ENCODE data around the gene FXYD7.
A peak's percentile ranks its signal among the peaks of the same experiment; 100 is the strongest.
"Not testable (repeated sequence)": the region's sequence is repeated elsewhere in the genome, so short reads cannot be mapped to it uniquely, and the experiment has no call there.

The FXYD7 gene

DNA sequence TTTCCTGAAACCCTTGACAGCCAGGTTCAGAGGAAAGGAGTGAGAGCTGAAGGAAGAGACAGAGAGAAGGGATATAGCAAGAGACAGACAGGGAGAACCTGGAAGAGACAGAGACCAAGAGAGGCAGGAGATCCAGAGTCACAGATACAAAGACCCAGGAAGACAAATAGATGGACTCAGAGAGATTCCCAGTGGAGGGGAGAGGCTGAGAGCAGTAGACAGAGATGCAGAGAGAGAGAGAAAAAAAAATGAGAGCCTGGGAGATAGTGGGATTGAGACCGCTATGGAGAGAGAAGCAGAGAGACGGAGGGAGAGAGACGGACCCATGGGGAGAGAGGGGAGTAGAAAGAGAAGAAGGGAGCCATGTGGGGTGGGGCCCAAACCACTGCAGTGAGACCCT lies 763 bp downstream of the FXYD7 start:
- Histone ChIP-seq H4K20me1 (peaks cover 0 to 5% (median 0%) of the 10 kb centered on the region in 11 experiments; a peak in 2 of 22 replicates), H3K9ac (0 out of 22 replicates have a peak overlapping the region, but pooled peaks of 1 of the 11 experiments have one; percentile 39), H3K36me3 (no peaks in the 10 kb centered on the region), H3K4me1 (peaks cover 36 to 76% (median 70%) of the 10 kb centered on the region in 10 experiments), H3K4me3 (no peak overlapping the region), H3K27me3 (peaks cover 9 to 36% (median 22%) of the 10 kb centered on the region in 11 experiments; a peak in 20 of 22 replicates), H3K27ac (no peak overlapping the region), H3K9me3 (replicated peaks in 1 of 11) (no peaks in the 10 kb centered on the region), H3K4me2 (peak overlapping the region in 10 of 11 experiments; percentile 9 to 91 (median 88); a peak in 17 of 22 replicates)
- no peak for TF ChIP-seq Cebpa-rat (IDR thresholded peaks at IDR 0.05)

GRCh38 chr19:35144259-35144599 lies 1.2 kb downstream of the FXYD7 start:
- Histone ChIP-seq H3K4me2 (peak overlapping the region in 10 of 11 experiments; percentile 9 to 91 (median 88); a peak in 17 of 22 replicates), H3K27me3 (peaks cover 9 to 36% (median 22%) of the 10 kb centered on the region in 11 experiments; a peak in 20 of 22 replicates), H4K20me1 (peaks cover 0 to 5% (median 0%) of the 10 kb centered on the region in 11 experiments; a peak in 2 of 22 replicates), H3K9ac (no peak overlapping the region), H3K27ac (no peak overlapping the region), H3K4me1 (peaks cover 34 to 72% (median 66%) of the 10 kb centered on the region in 10 experiments), H3K36me3 (no peaks in the 10 kb centered on the region), H3K9me3 (replicated peaks in 1 of 11) (no peaks in the 10 kb centered on the region), H3K4me3 (no peak overlapping the region)
- no peak for TF ChIP-seq Cebpa-rat (IDR thresholded peaks at IDR 0.05)

DNA sequence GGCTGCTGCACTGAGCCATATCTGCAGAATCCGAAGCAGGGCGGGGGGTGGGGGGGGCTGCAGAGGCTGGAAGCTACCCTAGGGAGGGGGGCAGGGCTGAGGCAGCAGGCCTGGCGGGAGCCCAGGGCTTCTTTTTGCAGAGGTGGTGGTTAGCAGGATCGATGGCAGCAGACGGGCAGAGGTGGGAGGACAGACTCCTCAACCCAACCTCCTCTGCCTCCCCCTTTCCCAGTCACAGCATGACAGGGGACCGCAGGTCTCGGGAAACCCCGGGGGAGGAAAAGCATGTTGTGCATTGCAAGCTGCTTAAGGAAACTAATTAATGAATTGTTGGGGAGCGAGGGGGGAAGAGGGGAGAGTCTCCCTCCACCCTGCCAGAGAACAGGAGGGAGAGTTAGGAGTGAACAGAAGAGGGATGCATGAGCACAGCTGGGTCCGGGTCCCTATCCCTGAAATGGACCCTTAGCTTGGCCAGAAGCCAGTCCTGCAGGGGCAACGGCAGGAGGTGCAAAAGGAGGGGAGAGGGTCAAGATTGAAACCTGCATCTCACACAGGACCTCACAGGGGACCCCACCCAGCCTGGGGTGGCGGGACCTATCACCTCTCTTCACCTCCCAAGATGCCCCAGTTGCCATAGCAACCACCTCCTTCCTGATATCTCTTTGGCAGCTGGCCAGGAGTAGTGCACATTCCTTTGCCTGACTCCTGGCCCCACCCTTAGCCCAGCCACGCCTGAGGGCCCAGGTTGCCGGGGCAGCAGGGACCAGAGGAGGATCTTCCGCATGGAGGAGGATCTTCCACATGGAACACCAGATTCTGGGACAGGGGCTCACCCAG lies 1.8 kb downstream of the FXYD7 start:
- no peaks in the 10 kb centered on the region for H3K9me3 ChIP-seq (replicated peaks in 1 of 11)
- peaks cover 29 to 66% (median 62%) of the 10 kb centered on the region in 10 experiments for H3K4me1 ChIP-seq
- H3K4me3 ChIP-seq = no peak overlapping the region
- H3K4me2 ChIP-seq = peak overlapping the region in 9 of 11 experiments; percentile 41 to 91 (median 89); a peak in 17 of 22 replicates
- peaks cover 9 to 36% (median 22%) of the 10 kb centered on the region in 11 experiments; a peak in 20 of 22 replicates for H3K27me3 ChIP-seq
- no peak overlapping the region for H3K9ac ChIP-seq
- H3K36me3 ChIP-seq = no peaks in the 10 kb centered on the region
- peaks cover 0 to 5% (median 0%) of the 10 kb centered on the region in 11 experiments; a peak in 2 of 22 replicates for H4K20me1 ChIP-seq
- TF ChIP-seq Cebpa-rat (IDR thresholded peaks at IDR 0.05) = no peak
- H3K27ac ChIP-seq = no peak overlapping the region

GRCh38 chr19:35146746-35147459 lies 3.8 kb downstream of the FXYD7 start:
- Histone ChIP-seq H4K20me1 (peaks cover 0 to 5% (median 0%) of the 10 kb centered on the region in 11 experiments; a peak in 2 of 22 replicates), H3K4me3 (no peak overlapping the region), H3K9ac (no peak overlapping the region), H3K9me3 (replicated peaks in 1 of 11) (no peaks in the 10 kb centered on the region), H3K27ac (peak overlapping the region in 4 of 11 experiments; percentile 4 to 35 (median 19); a peak in 5 of 22 replicates), H3K36me3 (no peaks in the 10 kb centered on the region), H3K27me3 (peaks cover 8 to 31% (median 18%) of the 10 kb centered on the region in 11 experiments; a peak in 20 of 22 replicates), H3K4me1 (peaks cover 23 to 61% (median 50%) of the 10 kb centered on the region in 10 experiments), H3K4me2 (peak overlapping the region in 8 of 11 experiments; percentile 0 to 62 (median 37); a peak in 15 of 22 replicates)
- no peak for TF ChIP-seq Cebpa-rat (IDR thresholded peaks at IDR 0.05)

GRCh38 chr19:35149463-35149862 lies 6.4 kb downstream of the FXYD7 start:
- Histone ChIP-seq H3K27me3 (peaks cover 0 to 8% (median 0%) of the 10 kb centered on the region in 11 experiments; a peak in 7 of 22 replicates), H3K4me1 (peaks cover 36 to 63% (median 51%) of the 10 kb centered on the region in 10 experiments), H3K36me3 (no peaks in the 10 kb centered on the region), H3K9me3 (replicated peaks in 1 of 11) (no peaks in the 10 kb centered on the region), H3K4me3 (no peak overlapping the region), H4K20me1 (0 out of 22 replicates have a peak, but pooled peaks cover 0 to 5% (median 0%) of the 10 kb centered on the region in 11 experiments), H3K9ac (no peak overlapping the region), H3K27ac (no peak overlapping the region), H3K4me2 (no peak overlapping the region)
- TF ChIP-seq Cebpa-rat (IDR thresholded peaks at IDR 0.05) = no peak

GRCh38 chr19:35150445-35150844 lies 7.4 kb downstream of the FXYD7 start:
- H3K27me3 ChIP-seq = no peaks in the 10 kb centered on the region; a peak in 1 of 22 replicates
- no peak overlapping the region for H3K27ac ChIP-seq
- no peak for TF ChIP-seq Cebpa-rat (IDR thresholded peaks at IDR 0.05)
- H3K9ac ChIP-seq = no peak overlapping the region
- no peaks in the 10 kb centered on the region for H3K9me3 ChIP-seq (replicated peaks in 1 of 11)
- no peak overlapping the region for H3K4me3 ChIP-seq
- H3K4me2 ChIP-seq = no peak overlapping the region
- peaks cover 28 to 53% (median 42%) of the 10 kb centered on the region in 10 experiments for H3K4me1 ChIP-seq
- peaks cover 0 to 5% (median 5%) of the 10 kb centered on the region in 11 experiments; a peak in 17 of 22 replicates for H4K20me1 ChIP-seq
- H3K36me3 ChIP-seq = no peaks in the 10 kb centered on the region

DNA sequence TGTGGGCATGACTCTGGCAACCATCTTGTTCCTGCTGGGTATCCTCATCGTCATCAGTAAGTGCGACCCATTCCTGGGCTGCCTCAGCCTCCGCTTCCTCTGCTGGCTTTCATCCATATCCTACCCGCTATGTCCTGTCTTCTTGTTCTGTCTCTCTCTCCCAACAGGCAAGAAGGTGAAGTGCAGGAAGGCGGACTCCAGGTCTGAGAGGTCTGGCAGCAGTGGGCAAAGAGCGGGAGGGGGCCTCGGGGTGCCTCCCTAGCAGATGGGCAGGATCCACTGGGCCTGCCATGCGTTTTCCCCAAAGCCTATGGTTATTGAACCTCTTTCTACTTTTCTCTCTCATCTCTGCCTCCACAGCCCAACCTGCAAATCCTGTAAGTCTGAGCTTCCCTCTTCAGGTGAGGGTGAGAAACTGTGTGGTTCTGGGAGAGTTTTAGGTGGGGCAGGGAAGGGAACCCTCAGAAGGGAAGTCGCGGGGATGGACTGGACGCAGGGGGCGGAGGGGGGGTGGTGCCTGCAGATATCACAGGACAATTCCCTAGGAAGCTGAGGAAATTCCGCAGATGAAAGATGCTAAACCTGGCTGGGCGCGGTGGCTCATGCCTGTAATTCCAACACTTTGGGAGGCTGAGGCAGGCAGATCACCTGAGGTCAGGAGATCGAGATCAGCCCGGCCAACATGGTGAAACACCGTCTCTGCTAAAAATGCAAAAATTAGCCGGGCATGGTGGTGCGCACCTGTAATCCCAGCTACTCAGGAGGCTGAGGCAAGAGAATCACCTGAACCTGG lies 8.4 kb downstream of the FXYD7 start:
- Histone ChIP-seq H3K4me2 (peak overlapping the region in 6 of 11 experiments; percentile 12 to 99 (median 60); a peak in 7 of 22 replicates), H3K9ac (no peak overlapping the region), H3K4me1 (peaks cover 37 to 60% (median 50%) of the 10 kb centered on the region in 10 experiments), H3K9me3 (replicated peaks in 1 of 11) (no peaks in the 10 kb centered on the region), H4K20me1 (peaks cover 9 to 16% (median 15%) of the 10 kb centered on the region in 11 experiments; a peak in 21 of 22 replicates), H3K36me3 (peaks cover 0 to 8% (median 4%) of the 10 kb centered on the region in 11 experiments; a peak in 13 of 22 replicates), H3K4me3 (no peak overlapping the region), H3K27me3 (no peaks in the 10 kb centered on the region), H3K27ac (no peak overlapping the region)
- no peak for TF ChIP-seq Cebpa-rat (IDR thresholded peaks at IDR 0.05)

DNA sequence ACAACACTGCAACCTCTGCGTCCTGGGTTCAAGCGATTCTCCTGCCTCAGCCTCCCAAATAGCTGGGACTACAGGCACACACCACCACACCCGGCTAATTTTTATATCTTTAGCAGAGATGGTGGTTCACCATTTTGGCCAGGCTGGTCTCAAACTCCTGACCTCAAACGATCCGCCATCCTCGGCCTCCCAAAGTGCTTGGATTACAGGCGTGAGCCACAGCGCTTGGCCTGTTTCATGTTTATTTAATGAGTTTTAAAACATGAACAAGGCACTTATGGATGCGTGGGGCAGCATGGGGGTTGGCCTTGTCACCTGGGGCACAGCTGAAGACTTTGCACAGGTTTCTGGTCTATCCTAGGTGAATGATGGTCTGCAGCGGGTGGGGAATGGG lies 10.1 kb downstream of the FXYD7 start:
- Histone ChIP-seq H3K4me1 (peaks cover 40 to 63% (median 58%) of the 10 kb centered on the region in 10 experiments), H3K36me3 (peaks cover 16 to 24% (median 20%) of the 10 kb centered on the region in 11 experiments), H3K4me2 (peak overlapping the region; percentile 92 to 99 (median 98)), H3K4me3 (peak overlapping the region in 2 of 10 experiments; percentile 68 to 94; a peak in 1 of 20 replicates), H4K20me1 (peaks cover 23 to 32% (median 31%) of the 10 kb centered on the region in 11 experiments; a peak in 21 of 22 replicates)
- H3K27ac ChIP-seq; H3K27me3 ChIP-seq; H3K9me3 ChIP-seq (replicated peaks in 1 of 11); H3K9ac ChIP-seq: not testable (repeated sequence)

All from BLaER1 treated with 17β-estradiol and CSF1 and Interleukin-3, amounts not matched to agents 10 nM and 100 nM (cell line).